Raji (cell line): ENCODE measurements around the gene USP6NL.

Source experiments
- POLR2A ChIP-seq: IDR thresholded peaks from 2 replicates; pipeline ENCODE4 v1.6.1; 2011; ENCODE audit warnings: low read depth, low read length, control low read depth; ENCODE audit not compliant: insufficient read depth

The USP6NL gene

GRCh38 chr10:11473128-11473760 lies 138.2 kb downstream of the USP6NL start:
- TF ChIP-seq POLR2A, result no peak

- no peak for TF ChIP-seq POLR2A
Observed at GRCh38 chr10:11472158-11472753, 139.2 kb downstream of the USP6NL start.

GRCh38 chr10:11469575-11470391 lies 141.7 kb downstream of the USP6NL start:
- TF ChIP-seq POLR2A, result no peak

- no peak for TF ChIP-seq POLR2A
Observed at GRCh38 chr10:11468126-11468742, 143.2 kb downstream of the USP6NL start.

GRCh38 chr10:11465406-11465805 lies 146.0 kb downstream of the USP6NL start:
- no peak for TF ChIP-seq POLR2A

DNA sequence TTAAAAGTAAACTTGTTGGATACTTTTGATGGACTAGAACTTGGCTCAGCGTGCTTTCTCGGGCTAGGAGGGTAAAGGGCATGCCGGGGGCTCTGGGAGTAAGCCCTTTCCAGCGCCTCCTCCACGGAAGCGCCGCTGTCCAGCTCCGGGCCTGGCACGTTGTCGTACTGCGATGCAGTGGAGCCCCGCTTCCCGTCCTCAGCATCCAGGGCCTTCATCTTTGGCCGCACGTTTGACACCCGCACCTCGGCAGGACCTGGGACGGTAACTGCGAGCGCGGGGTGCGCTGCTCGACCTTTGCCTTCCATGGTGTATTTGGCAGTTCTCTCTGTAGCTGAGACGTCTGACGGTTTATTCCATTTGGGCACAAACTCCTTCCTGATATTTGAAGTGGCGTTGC lies 148.3 kb downstream of the USP6NL start:
- no peak for TF ChIP-seq POLR2A

- no peak for TF ChIP-seq POLR2A
Observed at GRCh38 chr10:11462071-11462470, 149.4 kb downstream of the USP6NL start.

- no peak for TF ChIP-seq POLR2A
Observed at GRCh38 chr10:11457336-11457735, 154.1 kb downstream of the USP6NL start.

GRCh38 chr10:11454958-11455566 lies 156.4 kb downstream of the USP6NL start:
- TF ChIP-seq POLR2A, result no peak

DNA sequence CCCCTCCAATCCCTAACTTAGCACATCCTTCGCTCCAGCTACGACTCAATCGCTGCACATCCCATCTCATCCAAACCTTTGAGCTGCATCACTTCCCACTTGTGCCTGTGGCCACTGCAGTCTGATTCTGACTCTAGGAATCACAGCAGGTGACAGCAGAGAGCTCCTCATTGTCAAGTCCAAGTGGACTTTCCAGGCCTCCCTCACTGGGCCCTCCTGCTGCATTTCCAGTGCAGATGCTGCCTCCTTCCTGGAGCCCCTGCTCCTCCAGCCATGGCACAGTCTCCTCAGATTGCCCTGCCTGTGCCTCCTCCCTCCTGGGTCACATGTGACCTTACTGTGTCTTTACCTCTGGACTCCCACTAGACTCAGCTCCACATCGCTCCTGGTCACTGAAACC lies 157.3 kb downstream of the USP6NL start:
- TF ChIP-seq POLR2A, result no peak

DNA sequence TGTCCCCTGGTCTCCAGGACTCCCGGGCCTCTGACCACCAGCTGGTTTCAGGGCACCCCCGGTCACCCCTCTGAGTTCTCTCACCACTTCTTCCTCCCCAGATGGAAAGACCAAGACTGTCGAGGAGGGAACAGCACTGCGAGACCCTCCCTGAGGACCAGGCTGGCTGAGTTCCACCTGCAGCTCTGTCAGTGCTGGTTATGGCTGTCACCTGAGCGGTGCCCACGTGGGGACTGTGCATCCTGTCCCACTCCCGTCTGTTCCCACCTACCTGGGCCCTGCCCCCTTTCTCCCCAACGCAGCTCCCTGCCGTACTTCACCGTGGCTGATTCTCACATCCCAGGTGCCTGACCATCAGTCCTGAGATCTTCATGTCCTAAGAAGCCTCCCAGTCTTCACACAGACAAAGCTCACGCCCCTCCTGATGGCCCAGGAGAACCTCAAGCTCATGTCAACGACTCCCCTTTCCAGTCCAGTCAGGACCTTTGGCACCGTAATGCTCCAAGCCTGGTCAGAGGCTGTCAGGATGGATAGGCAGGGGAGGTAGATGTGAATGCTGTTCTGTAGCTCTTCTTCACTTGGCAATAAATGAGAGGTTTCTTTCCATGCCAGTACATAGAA lies 159.7 kb downstream of the USP6NL start:
- no peak for TF ChIP-seq POLR2A

DNA sequence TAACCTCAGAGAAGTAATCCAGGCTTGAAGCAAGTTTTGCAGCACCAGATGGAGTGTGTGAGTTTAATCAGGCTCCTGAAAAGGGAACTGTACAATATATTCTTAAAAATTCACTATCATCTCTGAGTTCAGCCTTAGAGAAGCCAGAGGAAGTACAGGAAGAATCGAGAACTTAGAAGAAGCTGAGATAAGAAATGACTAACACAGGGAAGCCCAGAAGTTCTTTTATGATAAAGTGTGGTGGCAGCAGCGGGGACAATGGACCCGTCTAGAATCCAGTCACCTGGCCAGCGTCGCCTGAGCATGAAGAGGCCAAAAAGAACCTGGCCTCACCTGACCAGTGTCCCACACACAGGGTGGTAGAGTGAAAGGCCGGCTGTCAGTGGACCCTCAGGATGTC lies 161.0 kb downstream of the USP6NL start:
- no peak for TF ChIP-seq POLR2A

DNA sequence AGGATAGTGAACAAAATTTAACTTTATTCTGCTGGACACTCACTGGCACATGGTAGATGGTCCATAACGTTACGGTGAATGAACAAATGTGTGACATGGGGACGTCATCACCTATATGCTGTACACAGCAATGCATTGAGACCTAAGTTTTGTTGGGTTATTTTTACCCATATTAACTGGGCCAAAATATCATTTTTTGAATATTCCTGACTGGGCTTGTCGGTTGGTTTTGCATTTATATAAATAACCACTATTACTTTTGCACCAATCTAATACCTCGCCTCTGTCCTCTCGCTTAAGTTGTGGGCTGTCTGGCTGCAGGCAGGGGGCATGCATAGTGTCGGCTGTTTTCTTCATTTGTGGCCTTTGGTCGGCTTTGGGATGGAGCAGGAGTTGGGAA lies 161.7 kb downstream of the USP6NL start:
- TF ChIP-seq POLR2A, result no peak

- TF ChIP-seq POLR2A, result no peak
Observed at GRCh38 chr10:11448545-11449244, 162.8 kb downstream of the USP6NL start.
